Iris pigment epithelial cell (primary cell): ENCODE data around the gene KIT.

Experiments
- DNase-seq: peaks from one replicate; pipeline ENCODE4 v3.0.0-alpha.2; 2011; ENCODE audit warnings: low read depth

The KIT gene

DNA sequence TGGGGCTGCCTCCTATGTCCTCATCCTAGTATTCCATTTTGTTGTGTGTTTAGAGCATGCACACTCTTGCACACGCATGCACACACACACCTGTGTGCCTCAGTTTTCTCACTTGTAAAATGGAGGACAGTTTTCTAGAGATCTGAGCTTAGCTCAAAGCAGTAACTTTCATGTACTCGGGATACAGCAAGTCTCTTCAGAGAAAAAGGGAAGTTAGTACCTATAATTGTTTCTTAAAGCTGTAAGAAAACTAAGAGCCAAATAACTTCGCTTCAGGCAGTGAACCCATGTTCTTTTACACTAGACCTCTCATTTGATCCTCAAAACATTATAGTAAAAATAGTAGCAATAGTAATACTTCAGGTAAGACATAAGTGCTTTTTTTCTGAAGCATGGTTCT lies 49.6 kb downstream of the KIT start:
- DNase-seq: no peak

DNA sequence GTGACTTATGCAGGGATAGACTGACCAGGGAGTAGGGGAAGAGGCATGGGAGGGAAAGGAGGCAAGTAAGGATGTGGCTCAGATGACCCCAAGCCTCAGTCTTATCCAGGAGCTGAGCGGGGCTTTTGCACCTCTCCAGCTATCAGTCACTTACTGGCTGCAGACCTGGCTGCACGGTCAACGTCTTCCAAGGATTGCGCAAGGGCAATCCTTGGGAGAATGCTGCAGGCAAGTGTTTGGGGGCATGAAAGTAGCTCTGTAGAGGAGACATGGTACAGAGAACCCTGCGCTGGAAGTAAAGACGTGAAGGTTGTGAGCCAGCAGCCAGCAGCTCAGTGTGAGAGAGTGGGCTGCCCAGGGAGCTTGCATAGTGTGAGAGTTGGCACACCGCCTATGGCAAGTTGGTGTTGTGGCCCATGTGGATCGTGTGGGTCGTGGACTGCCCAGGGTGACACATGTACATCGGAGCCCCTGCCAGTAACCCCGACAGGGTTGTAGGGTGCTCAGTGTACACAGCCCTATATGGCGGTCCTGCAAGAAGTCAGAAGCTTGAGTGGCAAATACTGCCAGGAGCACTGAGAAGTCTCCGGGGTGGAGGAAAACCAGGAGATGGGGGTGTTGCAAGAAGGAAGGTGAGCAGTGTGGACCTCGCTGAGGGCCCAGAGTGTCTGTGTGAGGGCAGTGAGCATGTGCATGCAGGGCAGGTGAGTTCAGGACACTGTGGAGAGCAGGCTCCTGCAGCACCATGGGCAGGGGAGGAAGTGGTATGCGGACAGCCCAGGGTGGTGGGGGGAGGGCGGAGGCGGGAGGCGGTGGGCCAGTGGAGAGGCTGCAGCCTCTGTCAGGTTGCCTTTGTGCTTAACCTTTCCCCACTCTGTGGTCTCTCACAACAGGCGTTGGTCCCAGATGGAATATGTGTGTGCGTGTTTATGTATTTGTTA lies 50.9 kb downstream of the KIT start:
- no peak for DNase-seq

DNA sequence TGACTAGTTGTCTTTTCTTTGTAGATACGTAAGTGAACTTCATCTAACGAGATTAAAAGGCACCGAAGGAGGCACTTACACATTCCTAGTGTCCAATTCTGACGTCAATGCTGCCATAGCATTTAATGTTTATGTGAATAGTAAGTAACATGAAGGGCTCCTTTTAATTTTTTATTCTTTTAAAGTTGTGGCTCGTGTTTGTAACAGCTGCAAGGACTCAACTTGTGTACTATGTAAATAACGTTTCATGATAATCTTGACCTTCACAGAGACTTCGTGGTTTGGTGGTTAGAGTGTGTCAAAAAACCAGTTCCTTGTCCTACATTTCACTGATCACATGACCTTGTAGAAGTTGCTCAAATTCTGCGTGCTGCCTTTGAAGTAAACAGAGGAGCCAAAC lies 51.6 kb downstream of the KIT start:
- no peak for DNase-seq

DNA sequence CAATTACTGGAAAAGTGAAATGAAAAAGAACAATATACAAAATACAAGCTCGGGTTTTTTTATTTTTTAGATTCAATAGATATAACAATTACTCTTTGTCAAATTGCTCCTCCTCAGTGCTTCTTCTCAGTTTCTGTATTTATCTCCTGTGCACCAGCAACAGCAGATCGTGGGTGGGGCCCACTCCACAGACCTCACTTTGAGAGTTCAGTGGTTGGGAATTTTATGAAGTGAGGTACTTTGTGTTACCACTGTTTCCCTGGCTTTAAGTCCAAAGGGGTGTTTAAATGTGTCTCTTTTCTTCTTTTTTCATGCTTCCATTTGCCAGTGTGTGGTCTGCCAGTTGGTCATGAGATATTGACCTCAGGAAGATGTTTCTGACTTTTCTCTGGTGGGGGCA lies 54.4 kb downstream of the KIT start:
- no peak for DNase-seq

DNA sequence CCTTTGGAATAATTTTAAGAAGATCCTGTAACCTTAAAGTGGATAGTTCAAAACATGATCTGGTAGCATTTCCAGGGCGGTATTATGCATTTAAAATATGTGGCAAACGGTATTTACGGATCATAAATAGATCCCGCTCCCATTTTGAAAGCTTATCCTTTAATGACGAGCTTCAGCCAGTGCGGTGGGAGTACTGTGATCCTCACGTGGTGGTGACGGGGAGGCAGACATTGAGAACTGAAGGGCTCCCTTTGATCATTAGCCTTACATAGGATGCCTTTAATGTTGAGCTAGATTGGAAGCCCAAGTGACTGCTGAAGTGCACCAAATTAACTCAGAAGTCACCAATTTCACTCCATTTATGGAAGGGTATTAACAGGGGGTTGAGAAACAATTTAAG lies 56.9 kb downstream of the KIT start:
- no peak for DNase-seq

DNA sequence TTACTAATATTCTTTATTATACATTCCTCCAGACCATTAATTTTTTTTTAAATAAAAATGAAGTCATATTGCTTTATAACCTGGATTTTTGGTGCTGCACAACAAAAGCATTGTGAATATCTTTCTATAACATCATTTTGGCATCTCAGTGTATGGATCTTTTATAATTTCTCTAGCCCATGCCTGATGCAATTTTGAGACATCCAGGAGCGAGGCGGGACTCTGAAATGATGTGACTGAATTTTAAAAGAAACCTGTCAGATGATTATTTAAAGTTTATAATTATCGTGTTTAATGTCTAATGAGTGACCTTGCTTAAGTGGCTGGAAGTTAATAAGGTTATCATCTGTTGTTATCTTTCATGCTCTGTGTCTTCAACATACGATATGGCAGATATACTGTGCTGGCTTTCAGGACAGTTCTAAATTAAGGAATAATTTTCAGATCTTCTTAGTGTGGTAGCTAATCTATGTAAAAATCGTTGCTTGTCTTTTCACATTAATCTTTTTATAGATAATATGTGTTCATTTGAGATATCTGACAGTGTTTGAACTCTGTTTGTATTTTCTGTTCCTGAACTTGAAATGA lies 58.8 kb downstream of the KIT start:
- DNase-seq: no peak

DNA sequence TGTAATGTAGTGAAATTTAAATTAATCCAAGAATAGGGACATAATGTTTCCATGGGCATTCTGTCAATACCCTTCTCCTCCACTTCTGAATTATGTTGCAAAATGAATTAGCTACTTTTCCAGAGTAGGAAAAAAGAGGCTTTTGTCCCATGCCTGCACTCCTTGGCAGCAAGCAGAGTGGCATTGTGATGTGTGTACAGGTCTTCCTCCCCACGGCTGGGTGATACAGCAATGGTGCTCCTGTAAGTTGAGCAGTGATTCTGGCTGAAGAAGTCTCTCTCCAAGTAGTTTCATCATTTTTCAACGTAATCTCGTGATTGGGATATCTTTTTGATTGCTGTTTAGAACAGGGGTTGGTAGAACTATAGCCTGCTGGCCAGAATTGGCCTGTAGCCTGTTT lies 59.9 kb downstream of the KIT start:
- DNase-seq: no peak

DNA sequence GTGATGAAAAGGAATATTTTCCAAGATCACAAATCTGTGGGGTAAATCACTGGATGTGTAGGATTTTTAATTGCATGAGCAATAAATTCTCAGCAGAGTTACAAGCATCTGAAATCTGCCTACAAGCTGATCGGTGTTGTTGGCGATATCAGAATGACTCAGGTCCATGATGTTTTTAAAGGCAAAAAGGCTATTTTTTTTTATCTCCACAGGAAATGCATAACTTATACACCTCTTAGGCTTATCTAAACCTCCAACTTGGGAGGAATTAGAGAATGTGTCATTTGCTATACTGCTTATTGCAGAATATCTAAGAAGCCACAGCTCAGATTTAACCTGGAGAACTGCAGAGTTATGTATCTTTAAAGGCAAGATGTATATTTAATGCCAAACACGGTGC lies 61.6 kb downstream of the KIT start:
- DNase-seq: no peak

DNA sequence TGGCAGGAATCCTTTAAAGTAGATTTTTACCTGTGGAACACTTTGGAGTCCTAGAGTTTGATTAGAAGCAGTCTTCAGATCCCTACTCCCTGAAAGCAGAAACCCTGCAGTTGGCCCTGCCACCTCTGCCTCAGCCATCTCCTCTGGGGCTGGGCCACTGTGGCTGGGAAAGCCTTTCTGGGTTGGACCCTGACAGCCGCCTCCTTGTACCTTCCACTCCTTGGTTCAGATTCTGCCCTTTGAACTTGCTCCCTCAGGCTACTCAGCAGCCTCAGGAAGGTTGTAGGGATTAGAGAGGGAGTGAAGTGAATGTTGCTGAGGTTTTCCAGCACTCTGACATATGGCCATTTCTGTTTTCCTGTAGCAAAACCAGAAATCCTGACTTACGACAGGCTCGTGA lies 65.5 kb downstream of the KIT start:
- DNase-seq: no peak

DNA sequence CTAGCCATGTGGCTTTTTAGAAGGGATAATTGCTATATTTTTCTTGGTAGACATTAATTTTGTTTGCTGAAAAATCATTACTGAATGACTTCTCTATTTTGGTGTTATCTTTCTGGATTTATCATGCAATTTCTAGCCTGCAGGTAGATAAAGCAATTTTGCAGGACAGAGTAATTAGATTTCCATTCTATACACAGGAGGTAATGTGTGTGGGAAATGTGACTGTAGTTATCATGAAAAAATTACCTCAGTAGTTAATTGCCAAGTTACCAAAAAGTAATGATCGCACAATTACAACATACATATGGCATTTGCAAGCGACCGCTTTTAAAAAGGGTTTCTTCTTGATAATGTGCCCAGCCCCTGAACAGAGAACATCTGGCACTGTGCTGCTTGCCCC lies 66.1 kb downstream of the KIT start:
- no peak for DNase-seq

DNA sequence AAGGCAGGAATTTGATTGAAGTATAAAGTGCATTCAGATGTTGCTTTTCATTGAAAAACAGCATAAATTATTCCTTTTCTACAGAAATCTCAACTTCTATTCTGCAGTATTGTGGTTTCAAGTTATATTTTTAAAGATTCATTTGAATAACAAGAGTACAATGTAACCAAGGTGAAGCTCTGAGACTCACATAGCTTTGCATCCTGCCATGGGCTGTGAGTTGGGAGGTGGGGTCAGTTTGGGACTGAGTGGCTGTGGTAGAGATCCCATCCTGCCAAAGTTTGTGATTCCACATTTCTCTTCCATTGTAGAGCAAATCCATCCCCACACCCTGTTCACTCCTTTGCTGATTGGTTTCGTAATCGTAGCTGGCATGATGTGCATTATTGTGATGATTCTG lies 69.2 kb downstream of the KIT start:
- DNase-seq: no peak

DNA sequence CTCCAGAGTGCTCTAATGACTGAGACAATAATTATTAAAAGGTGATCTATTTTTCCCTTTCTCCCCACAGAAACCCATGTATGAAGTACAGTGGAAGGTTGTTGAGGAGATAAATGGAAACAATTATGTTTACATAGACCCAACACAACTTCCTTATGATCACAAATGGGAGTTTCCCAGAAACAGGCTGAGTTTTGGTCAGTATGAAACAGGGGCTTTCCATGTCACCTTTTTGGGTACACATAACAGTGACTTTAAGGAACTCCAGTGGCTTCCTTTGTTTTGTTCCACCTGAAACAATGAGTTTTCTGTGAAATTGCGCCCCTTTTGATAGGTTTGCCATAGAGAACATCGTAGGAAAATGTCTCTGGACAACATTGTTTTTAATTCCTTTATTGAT lies 69.6 kb downstream of the KIT start:
- DNase-seq: no peak

DNA sequence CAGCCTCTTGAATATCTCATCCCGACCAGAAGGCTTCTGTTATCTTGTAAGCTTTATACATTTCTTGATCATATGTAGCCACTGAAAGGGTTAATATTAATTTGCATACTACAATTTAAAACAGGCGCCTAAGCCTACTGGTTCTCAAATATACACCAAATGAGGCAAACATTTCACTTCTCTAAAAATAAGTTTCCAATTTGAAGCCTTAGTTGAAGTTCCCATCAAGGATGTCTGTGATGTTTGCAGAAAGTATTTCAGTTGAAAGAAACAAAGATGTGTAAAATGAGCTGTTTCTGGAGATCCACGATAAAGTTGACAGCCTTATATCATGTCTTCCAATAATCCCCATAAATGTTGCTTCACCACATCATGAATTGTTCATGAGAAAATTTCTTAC lies 70.6 kb downstream of the KIT start:
- no peak for DNase-seq

DNA sequence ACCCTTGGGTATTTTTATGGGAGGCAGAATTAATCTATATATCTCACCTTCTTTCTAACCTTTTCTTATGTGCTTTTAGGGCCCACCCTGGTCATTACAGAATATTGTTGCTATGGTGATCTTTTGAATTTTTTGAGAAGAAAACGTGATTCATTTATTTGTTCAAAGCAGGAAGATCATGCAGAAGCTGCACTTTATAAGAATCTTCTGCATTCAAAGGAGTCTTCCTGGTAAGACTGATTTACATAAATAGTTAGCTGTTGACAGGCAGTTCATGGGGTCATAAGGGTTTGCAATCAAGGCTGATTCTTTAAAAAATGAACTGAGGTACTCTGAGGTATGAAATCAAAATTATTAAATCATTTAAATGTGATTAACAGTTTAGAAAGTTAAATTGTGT lies 71.5 kb downstream of the KIT start:
- no peak for DNase-seq

DNA sequence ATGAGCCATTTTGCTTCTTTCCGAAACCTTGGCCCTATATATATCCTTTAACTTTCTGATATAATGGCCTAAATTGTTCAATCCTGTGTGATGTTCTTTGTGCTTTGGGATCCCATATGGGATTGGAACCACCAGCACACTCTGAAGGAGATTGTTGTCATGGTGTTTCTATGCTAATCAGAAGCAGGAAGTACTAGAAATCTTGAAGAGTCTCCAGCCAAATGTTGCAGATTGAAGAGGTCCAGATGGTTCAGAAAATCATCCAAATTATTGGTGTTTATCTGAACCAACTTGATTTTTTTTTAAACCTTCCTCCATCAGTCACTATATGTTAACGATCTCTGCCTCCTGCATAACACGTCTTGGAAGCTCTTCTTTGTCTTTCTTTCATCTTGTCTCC lies 72.8 kb downstream of the KIT start:
- no peak for DNase-seq

DNA sequence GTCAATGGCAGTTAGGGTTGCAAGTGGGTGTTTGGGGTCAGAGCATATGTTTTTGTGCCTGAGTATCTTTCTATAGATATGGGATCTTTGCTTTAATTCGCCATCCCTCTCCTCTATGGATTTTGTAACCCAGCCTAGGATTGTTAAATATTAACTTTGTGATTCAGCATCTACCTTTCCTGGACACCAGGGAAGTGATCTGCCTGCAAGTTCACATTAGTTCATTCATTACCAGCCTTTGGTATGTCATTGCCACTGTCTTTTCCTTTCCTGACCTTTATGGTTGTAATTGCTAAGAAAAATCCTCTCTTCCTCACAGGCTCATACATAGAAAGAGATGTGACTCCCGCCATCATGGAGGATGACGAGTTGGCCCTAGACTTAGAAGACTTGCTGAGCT lies 73.8 kb downstream of the KIT start:
- DNase-seq: no peak

DNA sequence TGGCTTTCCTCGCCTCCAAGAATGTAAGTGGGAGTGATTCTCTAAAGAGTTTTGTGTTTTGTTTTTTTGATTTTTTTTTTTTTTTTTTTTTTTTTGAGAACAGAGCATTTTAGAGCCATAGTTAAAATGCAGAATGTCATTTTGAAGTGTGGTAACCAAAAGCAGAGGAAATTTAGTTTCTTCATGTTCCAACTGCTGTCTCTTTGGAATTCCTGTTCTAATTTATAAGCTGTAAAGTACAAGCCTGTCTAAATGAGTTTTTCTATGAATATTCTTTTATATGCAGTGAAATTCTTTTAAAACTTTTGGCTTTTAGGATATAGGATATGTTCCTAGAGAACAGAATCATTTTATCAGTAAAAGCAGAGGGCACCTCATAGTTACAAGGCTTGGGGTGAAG lies 74.2 kb downstream of the KIT start:
- no peak for DNase-seq

DNA sequence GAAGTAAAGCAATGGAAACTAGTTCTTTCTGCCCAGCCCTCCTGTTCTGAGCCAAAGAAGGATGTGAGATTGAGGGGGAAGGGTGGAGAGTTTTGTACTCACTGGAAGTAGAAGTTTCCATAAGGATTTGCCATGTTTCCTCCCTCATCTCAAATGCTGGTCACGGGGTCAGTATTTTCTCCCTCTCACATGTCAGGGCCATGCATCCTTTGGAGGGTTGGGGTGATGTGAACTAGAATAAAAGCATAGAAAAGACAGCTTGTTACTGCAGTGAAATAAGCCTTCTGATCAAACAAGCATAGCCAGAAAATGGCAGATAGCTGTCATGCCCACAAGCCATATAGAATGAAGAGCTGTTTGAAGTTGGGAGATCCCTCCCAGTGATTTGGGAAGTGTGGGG lies 79.7 kb downstream of the KIT start:
- no peak for DNase-seq

DNA sequence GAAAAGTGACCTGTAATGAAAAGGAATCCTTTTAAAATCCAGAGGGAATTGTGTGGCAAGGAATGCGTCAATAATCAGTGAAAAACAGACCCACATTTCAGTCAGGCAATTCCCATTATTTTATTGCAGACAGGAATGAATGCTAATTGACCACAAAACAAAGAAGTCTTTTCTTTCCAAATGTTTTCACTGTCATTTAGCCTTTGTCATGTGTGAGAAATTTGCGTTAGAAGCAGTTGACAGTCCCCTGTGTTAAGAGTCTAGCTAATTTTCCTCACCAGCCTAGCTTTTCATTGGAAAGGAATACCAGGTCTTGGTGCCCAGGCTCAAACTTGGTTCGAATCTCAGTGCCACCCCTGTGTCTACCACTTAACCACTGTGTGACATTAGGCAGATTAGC lies 83.4 kb downstream of the KIT start:
- DNase-seq: no peak

DNA sequence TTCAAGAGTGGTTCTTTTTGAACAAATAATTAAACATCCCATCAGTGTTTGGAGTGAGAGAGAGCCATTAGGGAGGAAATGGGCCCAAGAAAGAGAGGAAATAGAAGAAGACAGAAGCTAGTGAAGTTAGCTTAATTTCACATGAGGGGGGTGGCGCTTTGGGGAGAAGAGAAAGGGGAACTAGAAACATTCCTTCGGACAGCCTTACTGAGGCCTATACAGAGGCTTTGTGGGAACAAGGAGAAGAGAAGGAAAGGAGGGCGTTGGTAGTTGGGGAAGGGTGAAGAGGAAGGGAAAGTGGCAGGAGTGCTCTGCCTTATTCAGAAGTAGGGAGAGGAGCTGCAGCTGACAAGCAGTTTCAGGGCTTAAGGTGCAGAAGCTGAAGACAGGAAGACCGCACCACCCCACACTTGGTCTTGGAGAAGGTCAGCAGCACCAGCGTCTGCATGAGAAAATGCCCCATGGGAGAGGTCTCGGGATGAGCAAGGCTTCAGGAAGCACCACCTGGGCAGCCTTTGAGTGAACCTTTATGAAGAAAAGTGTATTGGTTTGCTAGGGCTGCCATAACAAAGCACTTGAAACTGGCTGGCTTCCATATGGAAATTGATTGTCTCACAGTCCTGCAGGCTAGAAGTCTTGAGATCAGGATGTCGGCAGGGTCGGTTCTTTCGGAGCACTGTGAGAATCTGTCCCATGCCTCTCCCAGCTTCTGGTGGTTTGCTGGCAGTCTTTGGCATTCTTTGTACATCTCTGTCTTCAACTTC lies 85.1 kb downstream of the KIT start:
- no peak for DNase-seq

DNA sequence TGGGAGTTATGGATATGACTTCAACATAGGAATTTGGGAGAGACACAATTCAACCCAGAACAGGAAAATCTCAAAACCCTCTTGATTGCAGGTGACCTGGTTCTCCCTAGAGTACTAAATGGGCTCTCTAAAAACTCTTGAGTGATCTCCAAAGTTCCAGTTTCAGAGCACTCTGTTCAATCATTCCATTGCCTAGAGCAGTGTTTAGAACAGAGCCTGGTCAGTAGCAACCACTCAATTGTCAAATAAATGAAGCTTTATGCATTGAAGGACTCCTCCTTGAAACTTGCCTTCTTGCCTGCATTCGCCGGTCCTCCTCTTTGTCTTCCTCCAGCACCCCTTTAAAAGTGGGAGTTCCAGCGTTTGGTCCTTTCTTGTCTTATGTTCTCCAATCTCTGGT lies 85.8 kb downstream of the KIT start:
- DNase-seq: no peak

DNA sequence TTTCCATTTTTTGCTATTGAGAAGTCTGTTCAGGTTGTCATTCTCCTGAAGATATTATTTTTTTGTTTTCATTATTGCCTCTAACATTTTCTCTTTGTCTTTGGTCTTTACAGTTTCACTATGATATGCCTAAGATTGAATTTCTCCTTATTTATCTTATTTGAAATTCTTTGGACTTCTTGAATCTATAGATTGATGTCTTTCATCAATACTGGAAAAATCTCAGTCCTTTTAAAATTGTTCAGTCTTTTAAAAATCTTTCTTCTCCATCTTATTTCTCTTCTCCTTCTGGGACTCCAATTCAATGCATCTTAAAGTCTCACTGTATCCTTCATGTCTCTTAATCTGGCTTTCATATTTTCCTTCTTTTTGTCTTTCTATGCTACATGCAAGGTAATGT lies 86.7 kb downstream of the KIT start:
- no peak for DNase-seq
